Neural crest cell (in vitro differentiated cells): Measurements from ENCODE around the gene TLE4. TPM values are rescaled to one million over a fixed set of nuclear protein-coding genes. Genes with fewer than 3 reads are reported as not detected.
A peak's percentile ranks its signal among the peaks of the same experiment; 100 is the strongest.

ENCODE experiments used
- DNase-seq: peaks from one replicate; pipeline ENCODE4 v3.0.0; 2021; ENCODE audit warnings: low read depth, mixed read lengths, low spot score
- H3K27ac Mint-ChIP-seq: one replicate; pipeline ENCODE4 v1.8.0; 2021; ENCODE audit warnings: mild to moderate bottlenecking, mixed read lengths; ENCODE audit not compliant: unreplicated experiment
- H3K27me3 Mint-ChIP-seq: 2 replicates; pipeline ENCODE4 v1.8.0; 2021; ENCODE audit warnings: low read depth, mild to moderate bottlenecking, mixed read lengths
- H3K36me3 Mint-ChIP-seq: 2 replicates; pipeline ENCODE4 v1.8.0; 2021; ENCODE audit warnings: low read depth, mild to moderate bottlenecking, mixed read lengths
- H3K4me1 Mint-ChIP-seq: 2 replicates; pipeline ENCODE4 v1.8.0; 2021; ENCODE audit warnings: mixed read lengths
- H3K4me3 Mint-ChIP-seq: one replicate; pipeline ENCODE4 v1.8.0; 2021; ENCODE audit warnings: mild to moderate bottlenecking, mixed read lengths
- H3K9me3 Mint-ChIP-seq: 2 replicates; pipeline ENCODE4 v1.8.0; 2021; ENCODE audit warnings: mixed read lengths
- total RNA-seq: library from RNA; stranded (reverse); gene quantifications from 2 replicates; pipeline ENCODE4 v1.2.1, GENCODE V29; 2021
- TF ChIP-seq, protein P1 (sequence below): fragments of 200-600 bp; sonication (generic); conservative IDR thresholded peaks from 2 replicates; pipeline ENCODE4 v1.5.0; 2021; ENCODE audit warnings: antibody characterized with exemption, mild to moderate bottlenecking

Gene TLE4
- total RNA-seq, 1 donor from 2014 or later, result 85.8 TPM

DNA sequence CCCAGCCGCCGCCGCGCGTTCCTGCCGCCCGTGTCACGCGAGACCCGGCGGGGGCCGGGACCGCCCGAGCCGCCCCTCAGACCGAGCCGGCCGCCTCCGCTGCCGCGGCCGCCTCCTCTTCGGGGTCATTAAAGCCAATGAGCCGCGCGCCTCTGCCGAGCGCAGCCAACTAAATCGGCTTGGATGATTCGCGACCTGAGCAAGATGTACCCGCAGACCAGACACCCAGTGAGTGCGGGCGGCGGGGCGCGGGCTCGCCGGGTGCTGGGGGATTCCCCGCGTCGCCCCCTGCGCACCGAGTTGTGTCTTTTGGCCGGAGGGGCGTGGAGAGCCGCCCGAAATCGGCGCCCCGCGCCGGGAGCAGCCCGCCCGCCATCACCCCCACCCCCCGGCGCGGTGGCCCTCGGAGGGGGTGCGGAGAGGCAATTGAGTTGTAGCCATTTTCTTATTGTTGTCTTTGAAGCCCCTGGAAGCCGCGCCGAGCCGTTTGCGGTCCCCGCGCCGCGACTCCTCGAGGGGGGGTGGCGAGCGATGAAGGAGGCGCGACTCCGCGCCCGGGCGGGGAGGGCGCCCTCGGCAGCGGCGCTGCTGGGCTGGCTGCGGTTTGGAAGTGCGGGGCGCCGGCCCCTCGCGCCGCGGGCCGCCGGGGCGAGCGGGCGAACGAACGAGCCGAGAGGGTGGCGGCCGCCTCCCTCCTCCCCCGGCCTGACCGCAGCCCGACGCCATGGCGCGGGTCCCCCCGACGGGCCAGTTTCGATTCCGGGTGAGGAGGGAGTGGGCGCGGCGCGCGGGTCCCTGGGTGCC is 1.0 kb downstream of the TLE4 start:
- H3K27ac Mint-ChIP-seq, result no peak overlapping the region
- TF ChIP-seq, protein P1, sequence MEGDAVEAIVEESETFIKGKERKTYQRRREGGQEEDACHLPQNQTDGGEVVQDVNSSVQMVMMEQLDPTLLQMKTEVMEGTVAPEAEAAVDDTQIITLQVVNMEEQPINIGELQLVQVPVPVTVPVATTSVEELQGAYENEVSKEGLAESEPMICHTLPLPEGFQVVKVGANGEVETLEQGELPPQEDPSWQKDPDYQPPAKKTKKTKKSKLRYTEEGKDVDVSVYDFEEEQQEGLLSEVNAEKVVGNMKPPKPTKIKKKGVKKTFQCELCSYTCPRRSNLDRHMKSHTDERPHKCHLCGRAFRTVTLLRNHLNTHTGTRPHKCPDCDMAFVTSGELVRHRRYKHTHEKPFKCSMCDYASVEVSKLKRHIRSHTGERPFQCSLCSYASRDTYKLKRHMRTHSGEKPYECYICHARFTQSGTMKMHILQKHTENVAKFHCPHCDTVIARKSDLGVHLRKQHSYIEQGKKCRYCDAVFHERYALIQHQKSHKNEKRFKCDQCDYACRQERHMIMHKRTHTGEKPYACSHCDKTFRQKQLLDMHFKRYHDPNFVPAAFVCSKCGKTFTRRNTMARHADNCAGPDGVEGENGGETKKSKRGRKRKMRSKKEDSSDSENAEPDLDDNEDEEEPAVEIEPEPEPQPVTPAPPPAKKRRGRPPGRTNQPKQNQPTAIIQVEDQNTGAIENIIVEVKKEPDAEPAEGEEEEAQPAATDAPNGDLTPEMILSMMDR, result no peak
- peaks cover 42% of the 10 kb centered on the region for H3K4me1 Mint-ChIP-seq
- H3K27me3 Mint-ChIP-seq, result peaks cover 6% of the 10 kb centered on the region
- DNase-seq, result peak; percentile 48
- peaks cover 8% of the 10 kb centered on the region for H3K36me3 Mint-ChIP-seq
- H3K4me3 Mint-ChIP-seq, result peak overlapping the region; percentile 94
- H3K9me3 Mint-ChIP-seq, result no peaks in the 10 kb centered on the region

DNA sequence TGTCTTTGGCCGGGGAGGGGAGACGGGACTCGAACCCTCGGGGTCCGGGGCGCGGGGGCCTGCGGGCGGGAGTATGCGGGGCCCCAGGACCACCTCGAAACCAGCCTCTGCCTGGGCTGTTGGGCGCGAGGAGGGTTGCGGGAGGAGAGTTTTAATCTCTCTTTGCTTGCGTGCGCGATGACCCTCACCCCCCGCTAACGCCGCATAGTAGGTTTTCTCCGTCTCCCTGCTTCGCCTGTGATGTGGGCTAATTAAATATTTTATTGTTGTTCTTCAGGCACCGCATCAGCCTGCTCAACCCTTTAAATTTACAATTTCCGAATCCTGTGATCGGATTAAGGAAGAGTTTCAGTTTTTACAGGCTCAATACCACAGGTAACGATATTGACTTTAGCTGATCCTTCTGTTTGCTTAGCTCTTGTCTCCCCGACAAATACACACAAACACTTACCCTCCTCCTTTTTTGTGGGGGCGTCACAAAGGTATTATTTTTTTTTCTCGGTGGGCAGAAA is 1.7 kb downstream of the TLE4 start:
- H3K27ac Mint-ChIP-seq, result peak overlapping the region; percentile 90
- TF ChIP-seq, protein P1, result no peak
- no peaks in the 10 kb centered on the region for H3K9me3 Mint-ChIP-seq
- peak; percentile 32 for DNase-seq
- H3K27me3 Mint-ChIP-seq, result peaks cover 6% of the 10 kb centered on the region
- peaks cover 8% of the 10 kb centered on the region for H3K36me3 Mint-ChIP-seq
- H3K4me3 Mint-ChIP-seq, result peak overlapping the region; percentile 94
- H3K4me1 Mint-ChIP-seq, result peaks cover 47% of the 10 kb centered on the region

DNA sequence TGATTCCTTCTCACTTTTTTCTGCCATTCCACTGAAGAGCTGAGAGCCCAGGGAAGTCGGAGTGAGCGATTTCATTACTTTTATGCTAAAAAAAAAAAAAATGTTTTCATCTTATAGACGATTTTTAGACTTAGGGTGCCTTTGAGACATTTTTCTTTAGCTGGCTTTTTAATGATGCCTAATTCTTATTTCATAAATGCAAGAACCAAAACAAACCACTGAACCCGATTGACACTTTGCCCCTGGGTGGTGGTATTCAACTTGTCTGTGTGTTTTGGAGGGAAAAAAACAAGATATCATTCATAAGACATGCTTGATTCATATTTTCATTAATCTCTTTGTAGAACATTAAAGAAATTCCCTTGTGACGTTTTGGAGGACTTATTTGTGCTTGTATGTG is 2.4 kb downstream of the TLE4 start:
- peaks cover 6% of the 10 kb centered on the region for H3K27me3 Mint-ChIP-seq
- TF ChIP-seq, protein P1, result no peak
- H3K36me3 Mint-ChIP-seq, result peaks cover 8% of the 10 kb centered on the region
- no peaks in the 10 kb centered on the region for H3K9me3 Mint-ChIP-seq
- peak overlapping the region; percentile 94 for H3K4me3 Mint-ChIP-seq
- no peak overlapping the region for H3K27ac Mint-ChIP-seq
- no peak for DNase-seq
- peaks cover 50% of the 10 kb centered on the region for H3K4me1 Mint-ChIP-seq

DNA sequence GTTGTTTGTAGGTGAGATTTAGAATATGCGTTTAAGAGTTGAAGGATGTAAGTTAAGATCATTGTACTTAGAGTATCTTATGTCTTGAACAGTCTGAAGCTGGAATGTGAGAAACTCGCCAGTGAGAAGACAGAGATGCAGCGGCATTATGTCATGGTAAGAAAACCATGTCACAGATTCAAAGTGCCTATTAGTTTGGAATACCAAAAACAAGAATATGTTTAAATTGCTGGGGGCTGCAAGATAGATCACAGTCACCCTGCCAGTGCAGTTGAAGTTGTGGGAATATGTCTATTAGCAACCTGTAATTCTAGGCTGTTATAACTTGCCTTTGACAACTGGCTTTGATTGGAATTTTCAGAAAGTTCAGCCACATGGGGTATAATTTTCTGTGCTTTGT is 3.0 kb downstream of the TLE4 start:
- H3K36me3 Mint-ChIP-seq, result peaks cover 8% of the 10 kb centered on the region
- H3K9me3 Mint-ChIP-seq, result no peaks in the 10 kb centered on the region
- DNase-seq, result no peak
- H3K4me3 Mint-ChIP-seq, result peak overlapping the region; percentile 94
- TF ChIP-seq, protein P1, result no peak
- peaks cover 6% of the 10 kb centered on the region for H3K27me3 Mint-ChIP-seq
- no peak overlapping the region for H3K27ac Mint-ChIP-seq
- H3K4me1 Mint-ChIP-seq, result peaks cover 51% of the 10 kb centered on the region

DNA sequence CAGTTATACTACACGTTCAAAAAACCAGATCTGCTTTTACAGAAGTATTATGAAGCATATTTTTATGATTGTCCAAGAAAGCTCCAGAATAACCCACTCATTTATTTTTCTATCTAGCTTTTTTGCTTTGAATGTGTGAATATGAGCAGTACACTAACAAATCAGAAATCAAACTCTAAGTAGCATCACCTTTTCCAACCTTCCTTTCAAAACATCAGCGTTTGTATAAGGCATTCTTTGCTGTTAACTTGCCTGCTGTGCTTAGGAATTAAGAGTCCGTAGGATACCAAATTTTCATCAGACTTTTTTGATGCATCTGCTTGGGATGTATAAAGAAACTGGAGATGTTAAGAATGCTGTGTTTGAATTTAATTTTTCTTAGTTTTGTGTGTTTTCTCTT is 3.8 kb downstream of the TLE4 start:
- Mint-ChIP-seq H3K27ac (no peak overlapping the region), H3K4me1 (peaks cover 52% of the 10 kb centered on the region), H3K36me3 (peaks cover 8% of the 10 kb centered on the region), H3K4me3 (peak overlapping the region; percentile 64), H3K9me3 (no peaks in the 10 kb centered on the region), H3K27me3 (peaks cover 6% of the 10 kb centered on the region)
- TF ChIP-seq, protein P1, result no peak
- DNase-seq, result no peak
